Transverse colon (tissue), 1 donor: ENCODE data around the gene CELSR2.

Source experiments
- EP300 ChIP-seq: sonication (generic); formaldehyde crosslinking; IDR thresholded peaks from one replicate; pipeline ENCODE4 v1.6.1; 2017; ENCODE audit warnings: antibody characterized with exemption, low read depth
- POLR2A ChIP-seq: fragments of 450-650 bp; IDR thresholded peaks from one replicate; pipeline ENCODE4 v1.6.1; 2016; ENCODE audit warnings: antibody characterized with exemption, mild to moderate bottlenecking, moderate library complexity

DNA sequence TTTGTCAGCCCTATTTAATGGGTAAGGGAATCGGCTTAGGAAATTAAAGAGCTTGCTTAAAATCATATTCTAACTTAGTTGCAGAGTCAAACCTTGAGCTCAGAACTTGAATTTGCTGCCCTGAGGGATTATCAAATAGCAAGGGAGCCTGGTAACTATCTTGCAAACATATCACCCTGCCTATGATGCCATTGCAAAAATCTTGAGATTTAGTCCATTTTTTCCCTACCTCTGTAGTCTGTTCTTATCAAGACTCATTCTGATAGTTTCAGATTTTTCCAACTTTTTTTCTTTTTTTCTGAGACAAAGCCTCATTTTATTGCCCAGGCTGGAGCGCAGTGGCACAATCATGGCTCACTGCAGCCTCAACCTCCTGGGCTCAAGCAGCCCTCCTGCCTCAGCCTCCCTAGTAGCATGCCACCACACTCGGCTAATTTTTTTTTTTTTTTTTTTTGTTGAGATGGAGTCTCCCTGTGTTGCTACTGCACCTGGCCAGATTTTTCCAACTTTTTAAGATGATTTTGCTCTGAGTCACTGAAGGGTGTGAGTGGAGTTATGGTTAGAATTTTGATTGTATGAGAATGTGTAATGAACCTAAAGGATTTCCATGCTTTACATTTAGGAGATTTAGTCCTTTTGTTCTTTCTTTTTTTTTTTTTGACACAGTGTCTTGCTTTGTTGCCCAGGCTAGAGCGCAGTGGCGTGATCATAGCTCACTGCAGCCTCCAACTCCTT is 23.5 kb upstream of the CELSR2 start:
- TF ChIP-seq EP300 (no peak), POLR2A (no peak)
